SK-N-DZ (cell line): ENCODE measurements around the gene TMEM43.

Source experiments
- DNase-seq: peaks from one replicate; pipeline ENCODE4 v3.0.0-alpha.2; 2015; ENCODE audit warnings: low spot score

Gene TMEM43

DNA sequence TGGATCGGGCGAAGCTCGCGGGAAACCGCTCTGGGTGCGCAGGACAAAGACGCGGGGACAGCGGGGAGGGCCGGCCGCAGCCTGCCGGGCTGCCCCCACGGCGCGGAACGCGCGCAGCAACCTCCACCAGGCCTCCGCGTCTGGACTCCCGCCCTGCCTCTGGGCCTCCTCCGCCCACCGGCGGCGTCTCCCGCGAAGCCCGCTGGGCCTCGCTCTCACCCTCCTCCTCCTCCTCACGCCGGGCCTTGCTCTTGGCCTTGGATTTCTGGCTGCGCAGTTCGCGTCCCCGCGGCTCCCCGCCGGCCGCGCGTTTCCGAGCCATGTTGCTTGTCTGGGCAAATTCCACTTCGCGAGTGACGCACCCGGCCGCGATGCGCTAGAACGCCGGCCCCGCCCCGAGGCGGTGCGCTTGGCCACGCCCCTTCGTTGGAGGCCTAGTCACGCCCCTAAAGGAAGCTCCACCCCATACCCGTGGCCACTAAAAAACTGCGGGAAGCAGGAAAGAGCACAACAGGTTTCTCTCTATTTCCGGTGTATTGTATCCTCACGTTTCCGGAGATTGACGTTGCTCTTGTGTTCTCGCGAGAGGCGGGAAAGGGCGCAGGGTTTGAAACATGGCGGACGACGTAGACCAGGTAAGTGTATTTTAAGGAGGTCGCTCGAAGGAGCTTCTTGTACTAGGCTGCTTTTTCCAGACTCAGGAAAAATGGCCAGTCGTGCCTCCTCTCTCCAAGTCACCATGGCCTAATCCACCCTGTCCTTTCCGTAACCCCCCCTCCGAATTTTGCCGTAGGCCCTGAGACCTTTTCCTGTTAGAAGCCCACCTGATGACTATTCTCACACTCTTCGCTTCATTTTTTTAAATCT is 53.6 kb downstream of the TMEM43 start, which contains the start of the genes LSM3 and XPC:
Gene LSM3 (plus strand): TSS at position 571 of the 867 bp plus-strand sequence. CDS start 44 bp downstream, at position 615.
Gene XPC (minus strand): TSS at position 355 of the 867 bp plus-strand sequence. CDS start 33 bp downstream, at position 322.
- peak; percentile 99 for DNase-seq

GRCh38 chr3:14179114-14179465 is 54.2 kb downstream of the TMEM43 start:
- no peak for DNase-seq

- DNase-seq, result no peak
Measured at GRCh38 chr3:14179795-14180194, 54.9 kb downstream of the TMEM43 start.

DNA sequence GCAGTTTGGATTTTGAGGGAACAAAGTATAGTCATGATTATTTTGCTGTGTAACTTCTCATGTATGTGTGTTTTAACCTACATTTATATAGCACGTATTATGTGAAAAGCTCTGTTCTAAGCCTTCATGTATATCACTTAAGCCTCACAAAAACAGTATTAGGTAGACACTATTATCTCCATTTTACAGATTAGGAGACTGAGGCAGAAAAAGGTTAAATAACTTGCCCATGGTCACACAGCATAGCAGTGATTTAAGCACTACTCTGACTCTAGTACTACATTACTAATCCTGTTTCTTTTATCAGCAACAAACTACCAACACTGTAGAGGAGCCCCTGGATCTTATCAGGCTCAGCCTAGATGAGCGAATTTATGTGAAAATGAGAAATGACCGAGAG is 56.4 kb downstream of the TMEM43 start:
- DNase-seq, result no peak

DNA sequence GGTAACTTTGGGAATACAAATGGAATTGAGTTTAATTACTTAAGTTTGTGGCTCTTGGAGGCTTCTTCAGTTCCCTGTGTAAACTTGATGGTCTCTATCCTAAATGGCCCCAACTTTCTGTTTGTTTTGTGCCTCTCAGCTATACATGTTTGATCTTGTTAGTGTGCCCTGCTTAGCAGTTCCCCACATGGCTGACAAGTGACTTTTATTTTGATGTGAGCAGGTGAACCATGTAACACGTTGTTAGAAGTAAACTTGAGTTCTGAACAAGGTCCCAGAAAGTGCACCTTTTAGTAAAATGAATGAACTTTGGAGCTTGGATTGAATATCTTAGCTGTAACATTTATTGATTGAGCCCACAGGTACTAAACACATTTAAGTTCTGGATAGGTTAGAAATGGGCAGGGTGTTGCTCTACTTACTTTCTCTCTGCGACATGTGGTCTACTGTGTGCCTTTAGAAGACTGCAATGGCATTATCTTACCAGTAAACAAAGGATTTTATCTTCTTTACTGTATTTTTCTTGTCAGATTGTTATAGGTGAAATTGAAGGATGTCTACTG is 58.2 kb downstream of the TMEM43 start:
- no peak for DNase-seq

GRCh38 chr3:14186854-14187458 is 62.1 kb downstream of the TMEM43 start:
- no peak for DNase-seq

- no peak for DNase-seq
Measured at GRCh38 chr3:14188041-14188754, 63.3 kb downstream of the TMEM43 start.
